MCF 10A (cell line): ENCODE results near the gene SH3TC1. TPM values are rescaled to one million over a fixed set of nuclear protein-coding genes. Genes with fewer than 3 reads are reported as not detected.

Experiments used
- BruUV-seq: library from RNA; stranded (reverse); fragments of 400-500 nt; replicated peaks from 2 replicates; lab custom pipeline; 2021; lab: Mats Ljungman, UMichigan
- CTCF ChIA-PET: fragments of 300-600 bp; sonication (Branson Sonifier 250); formaldehyde crosslinking; extraction: SDS; loops from one replicate; lab custom pipeline; 2021; ENCODE audit warnings: antibody characterized with exemption, inconsistent platforms; lab: Yijun Ruan, JAX
- POLR2A ChIA-PET: fragments of 300-600, 350-650 bp; sonication (Branson Sonifier 250); formaldehyde crosslinking; extraction: SDS; loops from one replicate; lab custom pipeline; 2020; ENCODE audit warnings: antibody characterized with exemption, inconsistent platforms; lab: Yijun Ruan, JAX
- DNase-seq: peaks from one replicate; pipeline ENCODE4 v3.0.0-alpha.2; 2018; ENCODE audit not compliant: unreplicated experiment
- H3K27ac Mint-ChIP-seq: one replicate; pipeline ENCODE4 v1.8.0; 2022; ENCODE audit warnings: mild to moderate bottlenecking, low read depth, mixed read lengths; ENCODE audit not compliant: unreplicated experiment
- H3K27me3 Mint-ChIP-seq: one replicate; pipeline ENCODE4 v1.8.0; 2022; ENCODE audit warnings: mixed read lengths; ENCODE audit not compliant: insufficient read depth, unreplicated experiment
- H3K36me3 Mint-ChIP-seq: one replicate; pipeline ENCODE4 v1.8.0; 2022; ENCODE audit warnings: mild to moderate bottlenecking, moderate library complexity, mixed read lengths; ENCODE audit not compliant: insufficient read depth, unreplicated experiment
- H3K4me1 Mint-ChIP-seq: one replicate; pipeline ENCODE4 v1.8.0; 2022; ENCODE audit warnings: mixed read lengths; ENCODE audit not compliant: insufficient read depth, unreplicated experiment
- H3K4me3 Mint-ChIP-seq: one replicate; pipeline ENCODE4 v1.8.0; 2022; ENCODE audit warnings: mild to moderate bottlenecking, moderate library complexity, mixed read lengths; ENCODE audit not compliant: unreplicated experiment
- H3K9me3 Mint-ChIP-seq: one replicate; pipeline ENCODE4 v1.8.0; 2022; ENCODE audit warnings: mixed read lengths; ENCODE audit not compliant: unreplicated experiment
- CTCF ChIP-seq: fragments of 200-600 bp; IDR thresholded peaks from one replicate; pipeline ENCODE4 v1.8.0; 2022; ENCODE audit warnings: antibody characterized with exemption, mild to moderate bottlenecking; ENCODE audit not compliant: unreplicated experiment
- intact Hi-C: fragments of 100-400 bp; cut with micrococcal nuclease; formaldehyde crosslinking; loops from 2 replicates; pipeline ENCODE4 v1.14.1; 2022
- total RNA-seq: library from RNA; stranded (reverse); gene quantifications from 2 replicates; pipeline ENCODE4 v1.2.3, GENCODE V29; 2022

The SH3TC1 gene
- total RNA-seq, 1 experiment from 2014 or later: 28.8 TPM

DNA sequence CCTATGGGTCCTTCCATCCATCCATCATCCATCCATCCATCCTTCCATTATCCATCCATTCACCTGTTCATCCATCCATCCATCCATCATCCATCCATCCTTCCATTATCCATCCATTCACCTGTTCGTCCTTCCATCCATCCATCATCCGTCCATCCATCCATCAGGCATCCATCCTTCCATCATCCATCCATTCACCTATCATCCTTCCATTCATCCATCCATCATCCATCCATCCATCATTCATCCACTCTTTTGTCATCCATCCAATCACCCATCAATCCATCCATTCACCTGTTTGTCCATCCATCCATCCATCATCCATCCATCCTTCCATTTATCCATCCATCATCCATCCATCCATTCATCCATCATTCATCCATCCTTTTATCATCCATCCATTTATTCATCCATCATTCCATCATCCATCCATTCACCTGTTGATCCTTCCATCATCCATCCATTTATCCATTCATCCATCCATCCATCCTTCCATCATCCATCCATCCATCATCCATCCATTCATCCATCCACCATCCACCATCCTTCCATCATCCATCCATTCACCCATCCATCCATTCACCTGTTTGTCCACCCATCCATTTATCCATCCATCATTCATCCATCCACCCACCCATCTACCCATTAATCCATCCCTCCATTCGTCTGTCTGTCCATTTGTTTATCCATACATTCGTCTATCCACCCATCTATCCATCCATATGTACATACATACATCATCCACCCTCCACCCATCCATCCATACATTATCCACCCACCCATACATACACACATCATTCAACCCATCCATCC lies 34.8 kb downstream of the SH3TC1 start:
- intact Hi-C loops: no loop called here
- ChIA-PET POLR2A (no interaction called here), CTCF (no interaction called here)
- no TSS peak for BruUV-seq
- no peaks in the 10 kb centered on the region for H3K9me3 Mint-ChIP-seq
- no peak for TF ChIP-seq CTCF
- no peak overlapping the region for H3K4me3 Mint-ChIP-seq
- H3K27me3 Mint-ChIP-seq: no peaks in the 10 kb centered on the region
- no peak for DNase-seq
- H3K27ac Mint-ChIP-seq: no peak overlapping the region
- H3K36me3 Mint-ChIP-seq: peaks cover 9% of the 10 kb centered on the region
- H3K4me1 Mint-ChIP-seq: no peaks in the 10 kb centered on the region

DNA sequence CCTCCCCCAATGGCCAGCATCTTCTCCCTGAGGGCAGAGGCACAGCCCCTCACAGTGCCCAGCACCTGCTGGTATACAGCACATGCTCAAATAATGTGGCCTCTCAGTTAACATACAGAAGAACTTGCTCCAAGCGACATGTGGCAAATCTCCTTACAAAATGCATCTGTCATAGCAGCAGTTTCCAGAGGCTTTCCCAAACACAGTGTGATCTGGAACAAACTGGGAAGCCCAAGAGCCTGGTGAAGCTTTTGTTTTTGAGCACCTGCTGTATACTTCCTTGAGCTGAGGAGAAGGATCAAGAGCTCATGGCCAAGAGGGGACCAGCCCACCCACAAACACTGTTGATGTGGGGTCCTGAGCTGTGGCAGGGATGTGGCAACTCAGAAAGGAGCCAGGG lies 35.6 kb downstream of the SH3TC1 start:
- no peaks in the 10 kb centered on the region for H3K9me3 Mint-ChIP-seq
- CTCF ChIA-PET: interaction anchor here (1.3 kb wide), 1 partner anchor 168 kb away, joined by 3 read pairs; no protein-coding TSS in a partner anchor
- H3K27ac Mint-ChIP-seq: no peak overlapping the region
- no peak for DNase-seq
- no peak overlapping the region for H3K4me3 Mint-ChIP-seq
- no peaks in the 10 kb centered on the region for H3K4me1 Mint-ChIP-seq
- intact Hi-C loops: no loop called here
- TF ChIP-seq CTCF: no peak
- POLR2A ChIA-PET: no interaction called here
- peaks cover 9% of the 10 kb centered on the region for H3K36me3 Mint-ChIP-seq
- BruUV-seq: no TSS peak
- H3K27me3 Mint-ChIP-seq: no peaks in the 10 kb centered on the region

- POLR2A ChIA-PET: no interaction called here
- Mint-ChIP-seq H3K4me3 (no peak overlapping the region), H3K9me3 (no peaks in the 10 kb centered on the region), H3K27me3 (no peaks in the 10 kb centered on the region), H3K27ac (no peak overlapping the region), H3K4me1 (no peaks in the 10 kb centered on the region), H3K36me3 (peaks cover 9% of the 10 kb centered on the region)
- intact Hi-C loops: no loop called here
- no peak for TF ChIP-seq CTCF
- CTCF ChIA-PET: interaction anchor here (0.9 to 1.3 kb wide), 2 partner anchors 40 to 168 kb away, joined by 3 read pairs; no protein-coding TSS in a partner anchor
- no peak for DNase-seq
- no TSS peak for BruUV-seq
Observed at GRCh38 chr4:8235224-8235623, 36.1 kb downstream of the SH3TC1 start.

DNA sequence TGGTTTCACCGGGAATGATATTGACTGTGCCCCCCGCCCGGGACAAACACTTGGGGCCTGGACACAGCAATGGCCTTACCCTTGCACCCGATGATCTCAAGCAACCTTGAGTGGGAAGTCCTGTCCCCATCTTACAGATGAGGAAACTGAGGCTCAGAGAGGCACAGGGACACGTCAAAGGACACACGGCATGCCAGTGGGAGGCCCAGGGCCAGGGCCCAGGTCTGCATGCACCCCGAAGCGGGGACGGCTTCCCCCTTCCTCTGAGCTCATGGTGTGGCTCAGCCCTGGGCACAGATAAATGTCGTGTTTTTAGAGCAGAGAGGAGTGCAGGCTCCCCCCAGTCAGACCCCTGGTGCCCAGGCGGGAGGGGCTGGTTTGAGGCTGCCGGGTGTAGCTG lies 36.6 kb downstream of the SH3TC1 start:
- Mint-ChIP-seq H3K27me3 (no peaks in the 10 kb centered on the region), H3K27ac (no peak overlapping the region), H3K4me1 (no peaks in the 10 kb centered on the region), H3K9me3 (no peaks in the 10 kb centered on the region), H3K4me3 (no peak overlapping the region), H3K36me3 (peaks cover 9% of the 10 kb centered on the region)
- intact Hi-C loops: no loop called here
- no peak for TF ChIP-seq CTCF
- BruUV-seq: no TSS peak
- POLR2A ChIA-PET: no interaction called here
- no peak for DNase-seq
- CTCF ChIA-PET: interaction anchor here (0.8 to 1.3 kb wide), 3 partner anchors 18 to 167 kb away, joined by 3 read pairs; no protein-coding TSS in a partner anchor
